GM19193 (cell line): Measurements from ENCODE around the gene F8A1.
"Not testable (repeated sequence)": the region's sequence is repeated elsewhere in the genome, so short reads cannot be mapped to it uniquely, and the experiment has no call there.

Experiments
- POLR2A ChIP-seq: IDR thresholded peaks from 4 replicates; pipeline ENCODE4 v1.6.1; 2011; ENCODE audit not compliant: insufficient read depth, insufficient read length; ENCODE audit errors: extremely low read depth

The F8A1 gene

GRCh38 chrX:154886069-154886788 lies at the start of gene F8A1:
TSS of gene F8A1 (plus strand) at chrX:154886355. CDS start at chrX:154886375, 20 bp downstream.
- TF ChIP-seq POLR2A: not testable (repeated sequence)

- TF ChIP-seq POLR2A: no peak
Measured at GRCh38 chrX:154840856-154841255, 45.3 kb upstream of the F8A1 start.

- TF ChIP-seq POLR2A: no peak
Measured at GRCh38 chrX:154850957-154851611, 35.1 kb upstream of the F8A1 start.

GRCh38 chrX:154855256-154855655 lies 30.9 kb upstream of the F8A1 start:
- TF ChIP-seq POLR2A: no peak

GRCh38 chrX:154873329-154873728 lies 12.8 kb upstream of the F8A1 start:
- TF ChIP-seq POLR2A: no peak

- TF ChIP-seq POLR2A: no peak
Measured at GRCh38 chrX:154890990-154891639, 5.0 kb downstream of the F8A1 start.

- TF ChIP-seq POLR2A: no peak
Measured at GRCh38 chrX:154892296-154892695, 6.1 kb downstream of the F8A1 start.

DNA sequence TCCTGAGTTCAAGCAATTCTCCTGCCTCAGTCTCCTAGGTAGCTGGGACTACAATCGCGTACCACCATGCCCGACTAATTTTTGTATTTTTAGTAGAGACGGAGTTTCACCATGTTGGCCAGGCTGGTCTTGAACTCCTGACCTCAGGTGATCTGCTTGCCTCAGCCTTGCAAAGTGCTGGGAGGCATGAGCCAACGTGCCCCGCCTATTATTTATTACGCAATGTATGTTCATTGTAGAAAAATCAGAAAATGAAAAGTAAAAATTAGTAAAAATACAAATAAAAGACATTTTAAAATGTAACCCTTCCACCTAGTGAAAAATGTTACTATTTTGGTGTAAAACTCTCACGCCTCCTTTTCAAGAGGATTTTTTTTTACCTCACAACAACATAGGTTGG lies 14.2 kb downstream of the F8A1 start:
- no peak for TF ChIP-seq POLR2A

- no peak for TF ChIP-seq POLR2A
Measured at GRCh38 chrX:154902408-154902807, 16.3 kb downstream of the F8A1 start.

DNA sequence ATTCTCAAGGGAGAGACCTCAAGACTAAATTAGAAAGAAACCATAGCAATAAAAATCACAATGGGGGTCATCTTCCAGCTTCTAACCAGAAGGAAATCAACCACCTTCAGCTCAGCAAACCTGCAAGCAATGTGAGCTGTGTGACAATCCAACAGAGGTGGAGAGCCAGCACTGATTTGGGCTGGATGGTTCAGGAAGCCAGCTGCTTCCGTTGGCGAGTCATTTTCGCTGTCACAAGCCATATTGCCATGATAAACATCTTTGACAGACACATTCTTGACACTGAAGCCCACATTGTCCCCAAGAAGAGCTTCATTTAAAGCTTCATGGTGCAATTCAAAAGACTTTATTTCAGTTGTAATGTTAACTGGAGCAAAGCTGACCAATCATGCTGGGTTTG lies 22.7 kb downstream of the F8A1 start:
- TF ChIP-seq POLR2A: no peak

- TF ChIP-seq POLR2A: no peak
Measured at GRCh38 chrX:154914052-154914451, 27.9 kb downstream of the F8A1 start.

DNA sequence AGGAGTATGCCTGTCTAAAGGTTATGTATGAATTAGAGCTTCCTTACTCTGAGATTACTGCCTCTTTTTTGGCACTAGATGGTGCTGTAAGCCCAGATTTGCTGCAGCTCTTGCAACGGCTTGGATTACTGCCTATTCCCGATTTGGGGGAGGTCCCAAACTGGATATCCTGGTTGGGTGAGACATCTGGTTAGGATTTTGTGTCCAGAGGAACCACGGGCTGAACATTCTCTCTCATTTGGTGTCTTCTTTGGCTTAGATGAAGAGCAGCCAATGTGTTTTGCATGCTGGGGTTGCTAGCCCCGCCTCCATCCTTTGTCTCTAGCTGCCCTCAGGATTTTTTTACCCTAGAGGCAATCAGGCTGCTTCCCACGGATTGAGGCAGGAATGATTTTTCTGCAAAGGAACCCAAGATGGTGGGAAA lies 31.9 kb downstream of the F8A1 start:
- no peak for TF ChIP-seq POLR2A
